Measurements from ENCODE around the gene CNOT11. TPM values are rescaled to one million over a fixed set of nuclear protein-coding genes. Genes with fewer than 3 reads are reported as not detected.

CNOT11 gene
- total RNA-seq, 6 experiments from 2014 or later = 17.0 to 28.5 (median 21.5) TPM

GRCh38 chr2:101274142-101274541 lies 21.5 kb downstream of the CNOT11 start:
- no peak for ATAC-seq
- Histone ChIP-seq H3K4me3 (no peak overlapping the region), H3K27me3 (no peaks in the 10 kb centered on the region), H3K4me1 (peaks cover 0 to 17% (median 2%) of the 10 kb centered on the region in 4 donors), H3K27ac (no peak overlapping the region), H3K9me3 (no peaks in the 10 kb centered on the region), H3K36me3 (peaks cover 0 to 51% (median 29%) of the 10 kb centered on the region in 4 donors)
- intact Hi-C loops (cut with DNase I) = no loop called here
- no peak for DNase-seq
- 92% methylated on average over 2 of the region's 5 CpGs for WGBS (ENCODE audit: insufficient coverage, low coverage, low lambda C conversion rate, missing lambda C conversion rate)
- no peak for TF ChIP-seq CTCF (IDR thresholded peaks at IDR 0.05)
- TF ChIP-seq POLR2A (IDR thresholded peaks at IDR 0.05) = no peak

- peaks cover 0 to 42% (median 24%) of the 10 kb centered on the region in 4 donors for H3K36me3 ChIP-seq
- no peaks in the 10 kb centered on the region for H3K9me3 ChIP-seq
- intact Hi-C loops (cut with DNase I) = no loop called here
- DNase-seq = no peak
- no peaks in the 10 kb centered on the region for H3K27me3 ChIP-seq
- 77% methylated on average over 5 of the region's 7 CpGs for WGBS (ENCODE audit: insufficient coverage, low coverage, low lambda C conversion rate, missing lambda C conversion rate)
- peak; percentile 35 to 65 (median 62) for ATAC-seq
- no peak overlapping the region for H3K4me3 ChIP-seq
- TF ChIP-seq POLR2A (IDR thresholded peaks at IDR 0.05) = no peak
- TF ChIP-seq CTCF (IDR thresholded peaks at IDR 0.05) = peak in 2 of 4 donors; percentile 24 to 33
- no peak overlapping the region for H3K27ac ChIP-seq
- peaks cover 0 to 16% (median 3%) of the 10 kb centered on the region in 4 donors for H3K4me1 ChIP-seq
These were observed 24.4 kb downstream of the CNOT11 start for GRCh38 chr2:101277111-101277510.

- TF ChIP-seq POLR2A (IDR thresholded peaks at IDR 0.05) (no peak), CTCF (IDR thresholded peaks at IDR 0.05) (no peak)
- intact Hi-C loops (cut with DNase I) = no loop called here
- DNase-seq (no peak), ATAC-seq (peak in 2 of 4 donors; percentile 35 to 38)
- Histone ChIP-seq H3K4me1 (peaks cover 0 to 10% (median 3%) of the 10 kb centered on the region in 4 donors), H3K36me3 (peaks cover 0 to 42% (median 28%) of the 10 kb centered on the region in 4 donors), H3K4me3 (no peak overlapping the region), H3K27ac (no peak overlapping the region), H3K27me3 (no peaks in the 10 kb centered on the region), H3K9me3 (no peaks in the 10 kb centered on the region)
- 34% methylated on average over 3 of the region's 3 CpGs for WGBS (ENCODE audit: insufficient coverage, low coverage, low lambda C conversion rate, missing lambda C conversion rate)
These were observed 26.2 kb downstream of the CNOT11 start for GRCh38 chr2:101278925-101279324.

- 96% methylated on average over 4 of the region's 4 CpGs for WGBS (ENCODE audit: insufficient coverage, low coverage, low lambda C conversion rate, missing lambda C conversion rate)
These were observed 28.8 kb downstream of the CNOT11 start for GRCh38 chr2:101281482-101281881.

More at GRCh38 chr2:101281482-101281881, 28.8 kb downstream of the CNOT11 start:
- Histone ChIP-seq H3K4me1 (peaks cover 0 to 10% (median 5%) of the 10 kb centered on the region in 4 donors), H3K9me3 (no peaks in the 10 kb centered on the region), H3K4me3 (no peak overlapping the region), H3K27ac (no peak overlapping the region), H3K27me3 (no peaks in the 10 kb centered on the region), H3K36me3 (peaks cover 0 to 51% (median 30%) of the 10 kb centered on the region in 4 donors)
- DNase-seq (no peak), ATAC-seq (no peak)
- intact Hi-C loops (cut with DNase I) = no loop called here
- TF ChIP-seq CTCF (IDR thresholded peaks at IDR 0.05) (no peak), POLR2A (IDR thresholded peaks at IDR 0.05) (no peak)

Data from right lobe of liver (tissue), 6 donors.